Measurements from ENCODE around the gene ATXN10.

The ATXN10 gene

GRCh38 chr22:45817745-45818423, 146.2 kb downstream of the ATXN10 start:
- no peak for TF ChIP-seq POLR2AphosphoS5 (IDR thresholded peaks at IDR 0.05; ENCODE audit: low read depth, low read length)

GRCh38 chr22:45818424-45819085, 146.9 kb downstream of the ATXN10 start:
- no peak for TF ChIP-seq POLR2AphosphoS5 (IDR thresholded peaks at IDR 0.05; ENCODE audit: low read depth, low read length)
- TF ChIP-seq TAF1 (IDR thresholded peaks at IDR 0.05; ENCODE audit: borderline replicate concordance, insufficient read depth, low read length), result no peak
- no peak for TF ChIP-seq SIN3A (IDR thresholded peaks at IDR 0.05; ENCODE audit: borderline replicate concordance, insufficient read depth, low read length)
- no peak for TF ChIP-seq FOXP2 (optimal IDR thresholded peaks at IDR 0.05; ENCODE audit: borderline replicate concordance, extremely low read depth, extremely low read length, insufficient read depth)

GRCh38 chr22:45819305-45819704, 147.7 kb downstream of the ATXN10 start:
- no peak for TF ChIP-seq SIN3A (IDR thresholded peaks at IDR 0.05; ENCODE audit: borderline replicate concordance, insufficient read depth, low read length)
- no peak for TF ChIP-seq REST (IDR thresholded peaks at IDR 0.05; ENCODE audit: insufficient read depth in 1 of 2, low read depth in 2 of 2, low read length in 2 of 2)
- TF ChIP-seq POLR2AphosphoS5 (IDR thresholded peaks at IDR 0.05; ENCODE audit: low read depth, low read length), result no peak
- TF ChIP-seq FOXP2 (optimal IDR thresholded peaks at IDR 0.05; ENCODE audit: borderline replicate concordance, extremely low read depth, extremely low read length, insufficient read depth), result no peak
- no peak for TF ChIP-seq TAF1 (IDR thresholded peaks at IDR 0.05; ENCODE audit: borderline replicate concordance, insufficient read depth, low read length)

- TF ChIP-seq SIN3A (IDR thresholded peaks at IDR 0.05; ENCODE audit: borderline replicate concordance, insufficient read depth, low read length) (no peak), POLR2AphosphoS5 (IDR thresholded peaks at IDR 0.05; ENCODE audit: low read depth, low read length) (no peak), REST (IDR thresholded peaks at IDR 0.05; ENCODE audit: insufficient read depth in 1 of 2, low read depth in 2 of 2, low read length in 2 of 2) (no peak), TAF1 (IDR thresholded peaks at IDR 0.05; ENCODE audit: borderline replicate concordance, insufficient read depth, low read length) (no peak), FOXP2 (optimal IDR thresholded peaks at IDR 0.05; ENCODE audit: borderline replicate concordance, extremely low read depth, extremely low read length, insufficient read depth) (no peak)
These were observed 151.7 kb downstream of the ATXN10 start for GRCh38 chr22:45823336-45823735.

- no peak for TF ChIP-seq REST (IDR thresholded peaks at IDR 0.05; ENCODE audit: insufficient read depth in 1 of 2, low read depth in 2 of 2, low read length in 2 of 2)
- TF ChIP-seq POLR2AphosphoS5 (IDR thresholded peaks at IDR 0.05; ENCODE audit: low read depth, low read length), result no peak
- TF ChIP-seq FOXP2 (optimal IDR thresholded peaks at IDR 0.05; ENCODE audit: borderline replicate concordance, extremely low read depth, extremely low read length, insufficient read depth), result no peak
- TF ChIP-seq TAF1 (IDR thresholded peaks at IDR 0.05; ENCODE audit: borderline replicate concordance, insufficient read depth, low read length), result no peak
- no peak for TF ChIP-seq SIN3A (IDR thresholded peaks at IDR 0.05; ENCODE audit: borderline replicate concordance, insufficient read depth, low read length)
These were observed 154.9 kb downstream of the ATXN10 start for GRCh38 chr22:45826520-45826919.

DNA sequence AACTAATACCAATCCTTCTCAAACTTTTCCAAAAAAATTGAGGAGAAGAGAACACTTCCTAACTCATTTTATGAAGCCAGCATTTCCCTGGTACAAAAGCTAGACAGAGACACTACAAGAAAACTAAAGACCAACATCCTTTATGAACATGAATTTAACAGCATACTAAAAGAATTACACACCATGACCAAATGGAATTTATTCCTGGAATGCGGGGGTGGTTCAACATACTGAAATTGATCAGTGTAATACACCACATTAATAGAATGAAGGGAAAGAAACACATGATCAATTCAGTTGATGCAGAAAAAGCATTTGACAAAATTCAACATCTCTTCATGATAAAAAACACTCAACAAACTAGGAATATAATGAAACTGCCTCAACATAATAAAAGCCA, 157.2 kb downstream of the ATXN10 start:
- no peak for TF ChIP-seq REST (IDR thresholded peaks at IDR 0.05; ENCODE audit: insufficient read depth in 1 of 2, low read depth in 2 of 2, low read length in 2 of 2)

All from PFSK-1 (cell line).